ENCODE data around the gene STXBP5L. TPM values are rescaled to one million over a fixed set of nuclear protein-coding genes. Genes with fewer than 3 reads are reported as not detected.
"Not testable (repeated sequence)": the region's sequence is repeated elsewhere in the genome, so short reads cannot be mapped to it uniquely, and the experiment has no call there.

STXBP5L gene
- total RNA-seq: not detected

DNA sequence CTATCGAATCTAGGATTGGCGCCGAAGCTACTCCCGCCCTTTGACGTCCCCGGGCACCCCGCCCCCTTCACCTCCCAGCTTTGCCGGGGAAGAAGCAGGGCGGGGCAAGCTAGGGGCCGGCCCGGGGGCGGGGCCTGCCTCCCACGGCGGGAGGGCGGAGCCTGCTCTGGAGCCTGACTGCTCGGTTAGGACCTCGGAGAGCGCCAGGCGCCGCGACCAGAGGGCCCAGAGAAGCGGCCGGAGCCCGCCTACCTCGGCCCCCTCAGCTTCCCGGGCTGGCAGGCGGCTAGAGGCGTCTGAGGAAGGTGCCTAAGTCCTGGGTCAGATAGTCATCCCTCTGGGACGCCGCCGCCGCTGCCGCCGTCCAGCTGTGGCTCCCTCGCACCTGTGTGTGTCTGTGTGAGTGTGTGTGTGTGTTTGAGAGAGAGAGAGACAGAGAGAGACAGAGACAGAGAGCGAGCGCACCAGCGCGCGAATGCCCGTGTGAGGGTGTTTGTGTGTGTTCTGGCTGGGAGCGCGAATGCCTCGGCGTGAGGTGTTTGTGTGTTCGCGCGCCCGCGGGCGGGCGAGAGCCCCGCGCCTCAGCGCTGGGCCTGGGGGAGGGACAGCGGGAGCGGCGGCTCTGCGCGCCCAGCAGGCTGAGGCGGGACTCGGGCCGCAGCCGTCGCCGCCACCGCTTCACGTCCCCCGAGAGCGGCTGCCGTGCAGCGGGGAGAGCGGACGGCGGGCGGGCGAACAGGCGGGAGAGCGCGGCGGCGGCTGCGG is at the start of gene STXBP5L:
Gene STXBP5L, plus strand, starts transcription at position 176 of the 765 bp plus-strand sequence. CDS start 1,374 bp downstream, outside the sequence.
- Histone ChIP-seq H3K9me3 (ENCODE audit: low read depth, low read length) (no peaks in the 10 kb centered on the region), H3K4me3 (ENCODE audit: low read length) (no peak within 1 kb of the TSS), H3K4me1 (ENCODE audit: insufficient read depth, low read length) (no peaks in the 10 kb centered on the region), H3K27me3 (ENCODE audit: insufficient read depth, low read length) (peaks cover 55% of the 10 kb centered on the region)

- H3K9me3 ChIP-seq (ENCODE audit: low read depth, low read length): no peaks in the 10 kb centered on the region
These were observed 49.5 kb upstream of the STXBP5L start for GRCh38 chr3:120858521-120858920.

DNA sequence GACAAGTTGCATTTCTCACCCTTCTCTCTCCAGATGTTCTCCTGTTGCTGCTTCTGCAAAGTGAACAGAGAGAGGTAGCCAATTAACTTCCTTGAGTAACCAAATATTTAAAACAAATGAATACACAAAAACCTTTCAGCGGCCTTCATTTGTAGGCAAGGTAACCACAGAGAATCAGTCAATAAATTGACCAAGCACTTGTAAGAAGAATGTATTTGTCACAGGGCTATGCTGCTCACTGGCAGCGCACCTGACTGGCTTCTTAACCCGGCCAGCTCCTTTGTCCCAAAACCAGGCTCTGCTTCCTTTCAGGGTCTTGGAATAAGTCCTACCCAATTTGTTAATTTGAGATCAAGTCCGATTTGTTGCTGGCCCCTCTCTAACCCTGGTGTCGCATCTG is 43.5 kb upstream of the STXBP5L start:
- H3K4me1 ChIP-seq (ENCODE audit: insufficient read depth, low read length): no peaks in the 10 kb centered on the region
- H3K9me3 ChIP-seq (ENCODE audit: low read depth, low read length): no peaks in the 10 kb centered on the region
- H3K4me3 ChIP-seq (ENCODE audit: low read length): no peak overlapping the region
- H3K27me3 ChIP-seq (ENCODE audit: insufficient read depth, low read length): no peaks in the 10 kb centered on the region

More at GRCh38 chr3:120858521-120858920, 49.5 kb upstream of the STXBP5L start:
- H3K4me1 ChIP-seq (ENCODE audit: insufficient read depth, low read length): no peaks in the 10 kb centered on the region
- H3K4me3 ChIP-seq (ENCODE audit: low read length): no peak overlapping the region
- no peaks in the 10 kb centered on the region for H3K27me3 ChIP-seq (ENCODE audit: insufficient read depth, low read length)

GRCh38 chr3:120875507-120875906 is 32.5 kb upstream of the STXBP5L start:
- H3K4me3 ChIP-seq (ENCODE audit: low read length): no peak overlapping the region
- H3K4me1 ChIP-seq (ENCODE audit: insufficient read depth, low read length): no peaks in the 10 kb centered on the region
- H3K27me3 ChIP-seq (ENCODE audit: insufficient read depth, low read length): no peaks in the 10 kb centered on the region
- no peaks in the 10 kb centered on the region for H3K9me3 ChIP-seq (ENCODE audit: low read depth, low read length)

DNA sequence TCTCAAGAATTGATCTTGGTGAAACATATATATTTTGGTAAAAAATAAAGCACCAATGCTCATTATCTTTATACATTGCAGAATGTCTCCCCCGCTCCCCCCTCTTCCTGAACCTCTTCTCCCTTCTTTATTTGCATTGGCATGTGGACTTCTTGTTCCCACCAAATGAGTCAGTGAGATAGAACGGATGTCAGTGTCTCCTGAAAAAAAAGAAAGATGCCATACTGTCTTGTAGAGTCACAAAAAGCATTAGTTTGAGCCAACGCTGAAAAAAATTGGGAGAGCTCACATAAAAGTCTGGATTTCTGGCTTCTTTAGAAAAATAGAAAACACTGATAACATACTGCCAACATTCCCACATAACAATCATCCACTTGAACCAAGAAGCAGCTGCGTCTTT is 32.0 kb upstream of the STXBP5L start:
- no peaks in the 10 kb centered on the region for H3K4me1 ChIP-seq (ENCODE audit: insufficient read depth, low read length)
- H3K9me3 ChIP-seq (ENCODE audit: low read depth, low read length): no peaks in the 10 kb centered on the region
- H3K27me3 ChIP-seq (ENCODE audit: insufficient read depth, low read length): no peaks in the 10 kb centered on the region
- no peak overlapping the region for H3K4me3 ChIP-seq (ENCODE audit: low read length)

DNA sequence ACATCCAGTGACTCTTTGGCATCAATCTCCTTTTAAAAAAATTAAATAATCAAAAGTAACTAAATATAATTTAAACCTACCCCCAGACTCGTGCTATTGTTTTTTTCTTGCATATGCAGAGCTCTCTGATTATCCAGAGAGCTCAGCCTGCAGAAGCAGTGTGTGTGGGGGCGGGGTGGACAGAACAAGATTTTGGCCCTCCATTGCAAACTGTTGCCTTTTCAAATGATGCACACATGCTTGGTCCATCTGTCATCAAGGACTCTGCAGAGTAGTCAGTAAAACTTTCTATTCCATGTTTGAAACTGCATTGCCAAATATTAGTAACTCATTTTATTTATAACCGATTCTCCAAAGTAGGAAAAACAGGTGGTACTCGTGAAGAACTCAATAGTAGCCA is 28.6 kb upstream of the STXBP5L start:
- H3K4me3 ChIP-seq (ENCODE audit: low read length): no peak overlapping the region
- no peaks in the 10 kb centered on the region for H3K4me1 ChIP-seq (ENCODE audit: insufficient read depth, low read length)
- H3K9me3 ChIP-seq (ENCODE audit: low read depth, low read length): no peaks in the 10 kb centered on the region
- H3K27me3 ChIP-seq (ENCODE audit: insufficient read depth, low read length): no peaks in the 10 kb centered on the region

- no peaks in the 10 kb centered on the region for H3K9me3 ChIP-seq (ENCODE audit: low read depth, low read length)
- no peaks in the 10 kb centered on the region for H3K4me1 ChIP-seq (ENCODE audit: insufficient read depth, low read length)
- H3K27me3 ChIP-seq (ENCODE audit: insufficient read depth, low read length): peaks cover 3% of the 10 kb centered on the region
- H3K4me3 ChIP-seq (ENCODE audit: low read length): no peak overlapping the region
These were observed 15.1 kb upstream of the STXBP5L start for GRCh38 chr3:120892921-120893320.

- Histone ChIP-seq H3K4me1 (ENCODE audit: insufficient read depth, low read length) (no peaks in the 10 kb centered on the region), H3K27me3 (ENCODE audit: insufficient read depth, low read length) (peaks cover 3% of the 10 kb centered on the region), H3K4me3 (ENCODE audit: low read length) (no peak overlapping the region), H3K9me3 (ENCODE audit: low read depth, low read length) (no peaks in the 10 kb centered on the region)
These were observed 13.5 kb upstream of the STXBP5L start for GRCh38 chr3:120894316-120895057.

DNA sequence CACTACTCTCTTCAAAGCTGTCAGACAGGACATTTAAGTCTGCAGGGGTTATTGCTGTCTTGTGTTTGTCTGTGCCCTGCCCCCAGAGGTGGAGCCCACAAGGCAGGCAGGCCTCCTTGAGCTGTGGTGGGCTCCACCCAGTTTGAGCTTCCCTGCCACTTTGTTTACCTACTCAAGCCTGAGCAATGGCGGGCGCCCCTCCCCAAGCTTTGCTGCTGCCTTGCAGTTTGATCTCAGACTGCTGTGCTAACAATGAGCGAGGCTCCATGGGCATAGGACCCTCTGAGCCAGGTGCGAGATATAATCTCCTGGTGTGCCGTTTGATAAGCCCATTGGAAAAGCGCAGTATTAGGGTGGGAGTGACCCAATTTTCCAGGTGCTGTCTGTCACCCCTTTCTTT is 6.3 kb upstream of the STXBP5L start:
- H3K4me1 ChIP-seq (ENCODE audit: insufficient read depth, low read length); H3K9me3 ChIP-seq (ENCODE audit: low read depth, low read length); H3K27me3 ChIP-seq (ENCODE audit: insufficient read depth, low read length); H3K4me3 ChIP-seq (ENCODE audit: low read length): not testable (repeated sequence)

GRCh38 chr3:120903221-120903620 is 4.8 kb upstream of the STXBP5L start:
- no peaks in the 10 kb centered on the region for H3K4me1 ChIP-seq (ENCODE audit: insufficient read depth, low read length)

DNA sequence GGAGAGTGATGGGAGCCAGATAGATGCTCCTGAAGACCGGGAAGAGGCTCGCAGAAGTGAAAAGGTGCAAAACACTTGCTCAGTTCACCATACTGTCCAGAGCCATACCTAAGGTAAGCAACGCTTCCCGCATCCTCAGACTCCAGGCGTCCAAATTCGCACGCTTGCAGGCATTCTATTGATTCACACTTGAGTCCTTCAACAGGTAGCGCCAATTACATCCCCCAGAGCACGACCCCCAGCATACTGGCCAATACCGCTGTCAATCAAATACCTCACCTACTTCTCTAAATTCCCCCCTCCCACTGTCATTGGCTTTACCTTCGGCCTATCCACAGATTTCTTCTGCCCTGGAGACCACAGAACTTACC is 361 bp upstream of the STXBP5L start:
- Histone ChIP-seq H3K4me3 (ENCODE audit: low read length) (no peak overlapping the region), H3K4me1 (ENCODE audit: insufficient read depth, low read length) (no peaks in the 10 kb centered on the region), H3K9me3 (ENCODE audit: low read depth, low read length) (no peaks in the 10 kb centered on the region), H3K27me3 (ENCODE audit: insufficient read depth, low read length) (peaks cover 53% of the 10 kb centered on the region)

More at GRCh38 chr3:120903221-120903620, 4.8 kb upstream of the STXBP5L start:
- Histone ChIP-seq H3K27me3 (ENCODE audit: insufficient read depth, low read length) (peaks cover 24% of the 10 kb centered on the region), H3K4me3 (ENCODE audit: low read length) (no peak overlapping the region), H3K9me3 (ENCODE audit: low read depth, low read length) (no peaks in the 10 kb centered on the region)

GRCh38 chr3:120908795-120909601 is 993 bp downstream of the STXBP5L start:
- no peaks in the 10 kb centered on the region for H3K9me3 ChIP-seq (ENCODE audit: low read depth, low read length)
- H3K4me3 ChIP-seq (ENCODE audit: low read length): no peak overlapping the region
- peaks cover 56% of the 10 kb centered on the region for H3K27me3 ChIP-seq (ENCODE audit: insufficient read depth, low read length)
- no peaks in the 10 kb centered on the region for H3K4me1 ChIP-seq (ENCODE audit: insufficient read depth, low read length)

DNA sequence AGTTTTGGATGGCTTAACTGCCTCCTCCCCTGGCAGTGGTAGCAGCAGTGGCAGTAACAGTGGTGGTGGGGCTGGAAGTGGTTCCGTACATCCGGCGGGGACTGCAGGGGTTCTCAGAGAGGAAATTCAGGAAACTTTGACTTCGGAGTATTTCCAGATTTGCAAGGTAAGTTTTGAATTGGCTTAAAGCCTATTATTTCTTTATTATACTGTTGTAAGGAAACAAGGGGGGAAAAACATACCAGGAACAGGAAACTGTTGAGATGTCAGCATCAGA is 1.5 kb downstream of the STXBP5L start:
- Histone ChIP-seq H3K27me3 (ENCODE audit: insufficient read depth, low read length) (peaks cover 56% of the 10 kb centered on the region), H3K9me3 (ENCODE audit: low read depth, low read length) (no peaks in the 10 kb centered on the region), H3K4me3 (ENCODE audit: low read length) (no peak overlapping the region), H3K4me1 (ENCODE audit: insufficient read depth, low read length) (no peaks in the 10 kb centered on the region)

GRCh38 chr3:120926146-120926545 is 18.1 kb downstream of the STXBP5L start:
- Histone ChIP-seq H3K27me3 (ENCODE audit: insufficient read depth, low read length) (no peaks in the 10 kb centered on the region), H3K4me1 (ENCODE audit: insufficient read depth, low read length) (no peaks in the 10 kb centered on the region), H3K9me3 (ENCODE audit: low read depth, low read length) (peaks cover 13% of the 10 kb centered on the region), H3K4me3 (ENCODE audit: low read length) (no peak overlapping the region)

GRCh38 chr3:120928991-120929390 is 21.0 kb downstream of the STXBP5L start:
- no peak overlapping the region for H3K4me3 ChIP-seq (ENCODE audit: low read length)
- H3K27me3 ChIP-seq (ENCODE audit: insufficient read depth, low read length): no peaks in the 10 kb centered on the region
- no peaks in the 10 kb centered on the region for H3K4me1 ChIP-seq (ENCODE audit: insufficient read depth, low read length)
- peaks cover 13% of the 10 kb centered on the region for H3K9me3 ChIP-seq (ENCODE audit: low read depth, low read length)
